Occipital lobe (tissue), 2 donors: Measurements from ENCODE around the gene NEDD4. TPM values are rescaled to one million over a fixed set of nuclear protein-coding genes. Genes with fewer than 3 reads are reported as not detected.
"Not testable (repeated sequence)": the region's sequence is repeated elsewhere in the genome, so short reads cannot be mapped to it uniquely, and the experiment has no call there.

ENCODE experiments used
- DNase-seq: peaks from one replicate; lab custom pipeline; 2025; lab: John Stamatoyannopoulos, UW
- total RNA-seq: library from RNA; depleted of rRNA; stranded (reverse); fragments of >200 nt; gene quantifications from one replicate; pipeline ENCODE4 v1.2.3, GENCODE V29; 2014

The NEDD4 gene
- total RNA-seq, 1 donor from 2014 or later: 7.2 TPM

GRCh38 chr15:55897560-55898336 is 95.7 kb downstream of the NEDD4 start:
- no peak for DNase-seq

GRCh38 chr15:55894399-55894965 is 98.9 kb downstream of the NEDD4 start:
- DNase-seq: no peak

GRCh38 chr15:55893852-55894251 is 99.6 kb downstream of the NEDD4 start:
- no peak for DNase-seq

GRCh38 chr15:55891196-55891595 is 102.2 kb downstream of the NEDD4 start:
- no peak for DNase-seq

GRCh38 chr15:55884223-55884622 is 109.2 kb downstream of the NEDD4 start:
- no peak for DNase-seq

- DNase-seq: no peak
Measured at GRCh38 chr15:55879181-55879580, 114.2 kb downstream of the NEDD4 start.

- no peak for DNase-seq
Measured at GRCh38 chr15:55873024-55873720, 120.2 kb downstream of the NEDD4 start.

- DNase-seq: no peak
Measured at GRCh38 chr15:55872471-55872870, 120.9 kb downstream of the NEDD4 start.

- no peak for DNase-seq
Measured at GRCh38 chr15:55869660-55870059, 123.8 kb downstream of the NEDD4 start.

GRCh38 chr15:55868707-55869106 is 124.7 kb downstream of the NEDD4 start:
- DNase-seq: no peak

- DNase-seq: not testable (repeated sequence)
Measured at GRCh38 chr15:55868291-55868690, 125.1 kb downstream of the NEDD4 start.

GRCh38 chr15:55863911-55864310 is 129.5 kb downstream of the NEDD4 start:
- no peak for DNase-seq

GRCh38 chr15:55861115-55861514 is 132.3 kb downstream of the NEDD4 start:
- no peak for DNase-seq

- no peak for DNase-seq
Measured at GRCh38 chr15:55860468-55860867, 132.9 kb downstream of the NEDD4 start.

GRCh38 chr15:55859681-55860080 is 133.7 kb downstream of the NEDD4 start:
- DNase-seq: no peak

GRCh38 chr15:55858661-55859060 is 134.8 kb downstream of the NEDD4 start:
- no peak for DNase-seq

GRCh38 chr15:55856506-55857164 is 136.8 kb downstream of the NEDD4 start:
- DNase-seq: no peak

- DNase-seq: no peak
Measured at GRCh38 chr15:55853134-55853533, 140.3 kb downstream of the NEDD4 start.

GRCh38 chr15:55846116-55846707 is 147.2 kb downstream of the NEDD4 start:
- no peak for DNase-seq

GRCh38 chr15:55842897-55843296 is 150.5 kb downstream of the NEDD4 start:
- DNase-seq: not testable (repeated sequence)

- DNase-seq: no peak
Measured at GRCh38 chr15:55835866-55836265, 157.5 kb downstream of the NEDD4 start.

- DNase-seq: no peak
Measured at GRCh38 chr15:55834331-55834730, 159.1 kb downstream of the NEDD4 start.
